Uterus (tissue), 4 donors: Measurements from ENCODE around the gene TRPM1. TPM values are rescaled to one million over a fixed set of nuclear protein-coding genes. Genes with fewer than 3 reads are reported as not detected.

ENCODE experiments used
- DNase-seq, 2 donors: peaks; one replicate each; pipeline ENCODE4 v3.0.0-alpha.2; 2019 to 2020
- H3K27ac ChIP-seq, 2 donors: fragments of 200-600 bp; sonication (generic); 1 replicate in 1 of 2; 2 replicates in 1 of 2; pipeline ENCODE4 v1.5.1; 2016 to 2018
- H3K27me3 ChIP-seq, 2 donors: fragments of 200-600 bp; sonication (generic); one replicate each; pipeline ENCODE4 v1.5.1; 2018 to 2019; ENCODE audit warnings: control low read depth in 1 of 2
- H3K36me3 ChIP-seq, 2 donors: fragments of 200-600 bp; sonication (generic); one replicate each; pipeline ENCODE4 v1.5.1; 2019; ENCODE audit warnings: control low read depth in 1 of 2
- H3K4me1 ChIP-seq, 2 donors: fragments of 200-600 bp; sonication (generic); one replicate each; pipeline ENCODE4 v1.5.1; 2018 to 2019; ENCODE audit warnings: control low read depth in 1 of 2
- H3K4me3 ChIP-seq, 2 donors: fragments of 200-600 bp; sonication (generic); 1 replicate in 1 of 2; 2 replicates in 1 of 2; pipeline ENCODE4 v1.5.1; 2018 to 2019; ENCODE audit warnings: mild to moderate bottlenecking in 1 of 2
- H3K9me3 ChIP-seq, 2 donors: fragments of 200-600 bp; sonication (generic); one replicate each; pipeline ENCODE4 v1.5.1; 2019; ENCODE audit warnings: control low read depth in 1 of 2
- POLR2A ChIP-seq, 2 donors: fragments of 450-650 bp; IDR thresholded peaks; one replicate each; pipeline ENCODE4 v1.6.1; 2016; ENCODE audit warnings: antibody characterized with exemption in 2 of 2, mild to moderate bottlenecking in 1 of 2, moderate library complexity in 1 of 2
- intact Hi-C: fragments of 100-400 bp; cut with DNase I; formaldehyde crosslinking; loops from one replicate; pipeline ENCODE4 v1.15.1; 2023; ENCODE audit warnings: low total_unique reads
- total RNA-seq, 4 donors: library from RNA; depleted of rRNA in 3 of 4; stranded (reverse); fragments of >200 nt in 3 of 4; gene quantifications; one replicate each; pipeline versions ENCODE4 v1.1.0 to v1.2.4, GENCODE V29; 2014 to 2023
- TF ChIP-seq, protein P1 (sequence below), 4 experiments: fragments of 200-600 bp in 2 of 4; fragments of 450-650 bp in 2 of 4; sonication (generic) in 2 of 4; IDR thresholded peaks; one replicate each; pipeline ENCODE4 v1.5.1; 2016 to 2019; ENCODE audit warnings: antibody characterized with exemption in 4 of 4, mild to moderate bottlenecking in 2 of 4, moderate library complexity in 1 of 4
- donor health status: DM: yes; HTN: yes; CAD: no.

The TRPM1 gene
- total RNA-seq, 4 donors from 2014 or later: not detected

DNA sequence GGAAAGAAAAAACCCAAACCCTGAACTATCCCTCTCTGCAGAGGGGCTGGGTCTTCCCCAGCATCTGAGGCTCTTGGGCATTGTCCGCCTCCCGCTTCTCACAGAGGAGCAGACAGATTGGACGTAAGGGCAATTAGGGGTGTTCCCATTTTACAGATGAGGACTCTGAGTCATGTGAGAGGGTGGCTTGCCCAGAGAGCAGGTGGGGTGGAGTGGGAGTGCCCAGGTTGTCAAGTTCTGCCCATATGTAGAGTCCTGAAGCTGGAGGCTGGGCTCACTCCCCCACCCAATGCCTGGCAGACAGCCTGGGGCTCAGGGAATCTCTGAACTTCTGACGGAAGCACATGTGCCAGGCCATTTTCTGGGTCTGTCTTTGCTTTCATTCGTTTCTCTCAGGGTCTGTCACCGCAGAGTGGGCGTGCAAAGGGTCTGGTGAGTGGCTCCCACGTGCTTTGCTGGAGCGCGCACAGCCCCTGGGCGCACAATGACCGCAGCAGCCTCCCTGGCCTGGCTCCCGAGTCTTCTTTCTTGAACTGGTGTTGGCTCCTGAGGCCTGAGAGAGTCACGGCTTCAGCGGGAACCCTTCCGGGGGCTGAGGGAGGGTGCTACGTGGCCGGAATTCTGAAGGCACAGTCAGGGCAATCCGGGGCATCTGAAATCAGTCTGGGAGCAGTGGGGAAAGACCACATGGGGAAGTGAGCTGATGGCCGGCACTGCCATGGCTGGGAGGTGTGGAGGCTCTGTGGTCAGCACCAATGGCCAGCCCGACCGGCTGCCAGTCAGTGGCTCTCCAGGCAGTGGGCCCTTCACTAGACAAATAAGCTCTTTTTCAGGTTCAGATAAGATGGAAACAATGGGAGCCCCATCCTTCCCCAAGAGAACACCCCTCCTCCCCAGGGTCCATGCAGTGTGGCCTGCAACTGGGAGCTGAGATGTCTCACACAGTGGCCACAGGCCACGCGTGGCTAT, 1.1 kb upstream of the TRPM1 start:
- DNase-seq: no peak
- Histone ChIP-seq H3K4me1 (no peaks in the 10 kb centered on the region), H3K9me3 (no peaks in the 10 kb centered on the region), H3K27ac (no peak overlapping the region), H3K36me3 (no peaks in the 10 kb centered on the region), H3K27me3 (no peaks in the 10 kb centered on the region), H3K4me3 (no peak overlapping the region)
- no peak for TF ChIP-seq POLR2A (IDR thresholded peaks at IDR 0.05)
- TF ChIP-seq, protein P1, sequence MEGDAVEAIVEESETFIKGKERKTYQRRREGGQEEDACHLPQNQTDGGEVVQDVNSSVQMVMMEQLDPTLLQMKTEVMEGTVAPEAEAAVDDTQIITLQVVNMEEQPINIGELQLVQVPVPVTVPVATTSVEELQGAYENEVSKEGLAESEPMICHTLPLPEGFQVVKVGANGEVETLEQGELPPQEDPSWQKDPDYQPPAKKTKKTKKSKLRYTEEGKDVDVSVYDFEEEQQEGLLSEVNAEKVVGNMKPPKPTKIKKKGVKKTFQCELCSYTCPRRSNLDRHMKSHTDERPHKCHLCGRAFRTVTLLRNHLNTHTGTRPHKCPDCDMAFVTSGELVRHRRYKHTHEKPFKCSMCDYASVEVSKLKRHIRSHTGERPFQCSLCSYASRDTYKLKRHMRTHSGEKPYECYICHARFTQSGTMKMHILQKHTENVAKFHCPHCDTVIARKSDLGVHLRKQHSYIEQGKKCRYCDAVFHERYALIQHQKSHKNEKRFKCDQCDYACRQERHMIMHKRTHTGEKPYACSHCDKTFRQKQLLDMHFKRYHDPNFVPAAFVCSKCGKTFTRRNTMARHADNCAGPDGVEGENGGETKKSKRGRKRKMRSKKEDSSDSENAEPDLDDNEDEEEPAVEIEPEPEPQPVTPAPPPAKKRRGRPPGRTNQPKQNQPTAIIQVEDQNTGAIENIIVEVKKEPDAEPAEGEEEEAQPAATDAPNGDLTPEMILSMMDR (IDR thresholded peaks at IDR 0.05): no peak
- intact Hi-C loops: no loop called here

DNA sequence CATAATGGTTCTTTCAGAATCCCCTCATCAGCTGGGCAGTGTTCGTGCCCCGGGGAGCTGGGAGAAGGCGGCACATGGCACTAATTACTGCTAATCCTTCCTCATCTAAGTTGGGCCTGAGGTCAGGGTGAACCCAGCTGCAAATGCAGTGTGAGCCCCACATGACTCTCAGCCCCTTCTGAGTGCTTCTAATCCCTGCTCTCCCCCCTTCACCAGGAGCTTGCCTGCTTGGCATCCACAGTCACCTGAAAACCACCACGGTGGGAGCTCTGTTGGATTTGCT, 455 bp upstream of the TRPM1 start:
- DNase-seq: no peak
- H3K27ac ChIP-seq: no peak overlapping the region
- no peaks in the 10 kb centered on the region for H3K4me1 ChIP-seq
- H3K27me3 ChIP-seq: no peaks in the 10 kb centered on the region
- no peak overlapping the region for H3K4me3 ChIP-seq
- no peak for TF ChIP-seq POLR2A (IDR thresholded peaks at IDR 0.05)
- TF ChIP-seq, protein P1 (IDR thresholded peaks at IDR 0.05): no peak
- intact Hi-C loops: no loop called here
- H3K36me3 ChIP-seq: no peaks in the 10 kb centered on the region
- no peaks in the 10 kb centered on the region for H3K9me3 ChIP-seq

DNA sequence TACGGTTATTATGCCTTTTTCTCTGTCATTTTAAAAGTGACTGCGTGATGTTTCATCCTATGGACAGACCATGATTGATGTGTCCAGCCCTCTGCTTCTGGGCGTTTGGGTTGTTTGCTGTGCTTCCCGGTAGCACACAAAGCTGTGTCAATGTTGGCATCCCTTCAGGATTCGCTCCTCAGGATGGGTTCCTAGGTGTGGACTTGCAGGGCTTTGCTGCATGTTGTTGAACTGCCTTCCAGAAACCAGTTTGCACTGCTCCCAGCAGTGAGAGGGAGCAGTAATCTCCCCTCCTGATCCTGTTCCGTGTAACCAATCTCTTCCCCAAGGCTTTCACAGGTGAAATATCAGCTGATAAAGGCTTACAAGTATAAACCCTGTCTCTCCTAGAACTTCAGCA, 787 bp downstream of the TRPM1 start:
- Histone ChIP-seq H3K27me3 (no peaks in the 10 kb centered on the region), H3K9me3 (no peaks in the 10 kb centered on the region), H3K36me3 (no peaks in the 10 kb centered on the region), H3K27ac (no peak overlapping the region), H3K4me3 (no peak overlapping the region), H3K4me1 (no peaks in the 10 kb centered on the region)
- DNase-seq: no peak
- intact Hi-C loops: no loop called here
- TF ChIP-seq, protein P1 (IDR thresholded peaks at IDR 0.05): no peak
- TF ChIP-seq POLR2A (IDR thresholded peaks at IDR 0.05): no peak

DNA sequence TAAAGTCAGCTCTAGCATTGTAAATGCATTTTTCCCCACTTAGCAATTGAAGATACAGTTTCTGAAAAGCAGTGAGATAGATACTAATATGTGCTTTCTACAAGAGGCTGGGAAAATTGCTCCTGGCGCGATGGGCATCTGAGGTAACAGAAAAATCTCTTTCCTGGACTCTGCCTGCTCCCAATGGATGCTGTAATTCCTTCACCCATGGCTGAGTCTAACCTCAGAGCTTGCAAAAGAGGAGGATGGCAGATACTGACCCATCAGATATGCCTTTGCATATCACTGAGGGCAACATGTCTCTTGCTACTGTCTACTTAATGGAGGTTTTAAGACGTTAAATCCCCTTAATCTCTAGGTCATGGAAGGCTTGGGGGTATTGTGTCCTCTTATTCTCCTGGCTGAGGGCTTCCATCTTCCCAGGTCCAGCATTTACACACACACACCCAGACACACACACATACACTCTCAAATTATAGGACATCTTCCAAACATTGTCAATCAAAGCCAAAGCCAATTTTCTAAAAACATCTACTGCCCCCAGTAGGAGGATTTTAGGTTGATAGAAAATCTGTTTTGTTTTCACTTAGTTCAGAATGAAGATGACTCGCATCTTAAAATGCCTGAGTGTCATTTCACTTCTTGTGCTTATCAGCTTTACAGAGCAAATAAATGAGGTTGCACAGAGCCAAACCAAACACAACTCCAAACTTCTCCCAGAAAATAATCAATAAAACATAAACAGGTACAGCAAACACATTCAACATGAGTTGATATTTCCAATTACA, 2.4 kb downstream of the TRPM1 start:
- intact Hi-C loops: no loop called here
- H3K36me3 ChIP-seq: no peaks in the 10 kb centered on the region
- no peaks in the 10 kb centered on the region for H3K27me3 ChIP-seq
- H3K4me1 ChIP-seq: no peaks in the 10 kb centered on the region
- H3K4me3 ChIP-seq: no peak overlapping the region
- H3K9me3 ChIP-seq: no peaks in the 10 kb centered on the region
- no peak overlapping the region for H3K27ac ChIP-seq
- TF ChIP-seq, protein P1 (IDR thresholded peaks at IDR 0.05): no peak
- no peak for DNase-seq

DNA sequence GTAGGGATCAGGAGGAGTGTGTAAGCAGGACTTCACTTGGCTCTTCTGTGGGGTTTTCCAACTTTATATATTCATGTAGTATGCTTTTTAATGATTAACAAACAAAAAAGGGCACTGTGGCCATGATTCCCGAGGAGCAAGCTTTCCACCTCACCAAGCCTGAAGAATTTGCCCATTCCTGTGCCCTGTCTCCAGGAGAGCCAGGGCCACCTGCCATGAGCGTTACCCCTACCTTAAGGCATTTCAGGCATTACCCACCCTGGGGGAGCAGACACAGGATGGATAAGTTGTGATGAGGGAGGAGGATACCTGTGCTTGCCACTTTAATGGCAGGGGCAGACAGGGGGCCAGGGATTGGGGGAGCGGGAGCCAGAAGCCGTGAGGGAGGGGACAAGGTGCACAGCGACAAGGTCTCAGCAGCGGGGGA, 3.0 kb downstream of the TRPM1 start:
- H3K27me3 ChIP-seq: no peaks in the 10 kb centered on the region
- DNase-seq: no peak
- no peak for TF ChIP-seq POLR2A (IDR thresholded peaks at IDR 0.05)
- no peaks in the 10 kb centered on the region for H3K9me3 ChIP-seq
- intact Hi-C loops: no loop called here
- H3K36me3 ChIP-seq: no peaks in the 10 kb centered on the region
- no peak overlapping the region for H3K4me3 ChIP-seq
- no peak overlapping the region for H3K27ac ChIP-seq
- H3K4me1 ChIP-seq: no peaks in the 10 kb centered on the region
